H1 (cell line): ENCODE measurements around the gene SRGAP2. TPM values are rescaled to one million over a fixed set of nuclear protein-coding genes. Genes with fewer than 3 reads are reported as not detected.
"Not testable (repeated sequence)": the region's sequence is repeated elsewhere in the genome, so short reads cannot be mapped to it uniquely, and the experiment has no call there.

Experiments
- CTCF ChIA-PET: fragments of 300-600 bp; sonication (Branson Sonifier 250); formaldehyde crosslinking; loops from one replicate; lab custom pipeline; 2021; ENCODE audit not compliant: partially characterized antibody; lab: Charles Lee
- POLR2A ChIA-PET: fragments of 300-600 bp; sonication (Branson Sonifier 250); formaldehyde crosslinking; loops from one replicate; lab custom pipeline; 2021; ENCODE audit warnings: inconsistent platforms; ENCODE audit not compliant: partially characterized antibody; lab: Charles Lee
- DNase-seq, 2 experiments: peaks; one replicate each; pipeline versions ENCODE4 v3.0.0 to v3.0.0-alpha.2; 2010 to 2022; ENCODE audit warnings: low spot score in 2 of 2, low read depth in 1 of 2, mixed read lengths in 1 of 2
- FAIRE-seq: peaks from 2 replicates; lab custom pipeline; 2011; peaks lifted over from hg19 to GRCh38; lab: Jason Lieb, UNC
- H2AFZ ChIP-seq: 2 replicates; pipeline ENCODE4 v1.8.1; 2012; ENCODE audit warnings: low read length, inconsistent platforms
- H2AK5ac ChIP-seq: 2 replicates; pipeline ENCODE4 v1.6.1; 2013; ENCODE audit warnings: low read depth, low read length
- H2BK120ac ChIP-seq: replicated peaks from 2 replicates; pipeline ENCODE3; 2013; ENCODE audit warnings: low read depth, low read length, inconsistent platforms
- H2BK12ac ChIP-seq: 2 replicates; pipeline ENCODE4 v1.6.1; 2013; ENCODE audit warnings: low read depth, low read length
- H2BK15ac ChIP-seq: 2 replicates; pipeline ENCODE4 v1.6.1; 2013; ENCODE audit warnings: low read length
- H2BK20ac ChIP-seq: 2 replicates; pipeline ENCODE4 v1.6.1; 2013; ENCODE audit warnings: low read length
- H2BK5ac ChIP-seq: 2 replicates; pipeline ENCODE4 v1.6.1; 2013; ENCODE audit warnings: low read depth, low read length
- H3K14ac ChIP-seq: 2 replicates; pipeline ENCODE4 v1.6.1; 2013; ENCODE audit warnings: inconsistent platforms; ENCODE audit not compliant: insufficient read length
- H3K18ac ChIP-seq: 2 replicates; pipeline ENCODE4 v1.6.1; 2013; ENCODE audit warnings: low read length; ENCODE audit errors: extremely low read depth
- H3K23ac ChIP-seq: 2 replicates; pipeline ENCODE4 v1.6.1; 2013; ENCODE audit warnings: inconsistent platforms; ENCODE audit not compliant: insufficient read length
- H3K23me2 ChIP-seq: 2 replicates; pipeline ENCODE4 v1.6.1; 2013; ENCODE audit warnings: low read depth, low read length
- H3K27ac ChIP-seq: 2 replicates; pipeline ENCODE4 v1.6.1; 2011; ENCODE audit warnings: low read depth, low read length, inconsistent platforms
- H3K27me3 ChIP-seq, 4 experiments: replicated peaks in 1 of 4; 1 replicate in 1 of 4; 2 replicates in 3 of 4; pipeline versions ENCODE4 v1.6.1 to v1.8.1; 2011 to 2013; ENCODE audit warnings: low read length in 3 of 4, mild to moderate bottlenecking in 3 of 4, inconsistent platforms in 2 of 4, mixed read lengths in 2 of 4, moderate library complexity in 1 of 4; ENCODE audit not compliant: control insufficient read depth in 3 of 4, insufficient read depth in 3 of 4; ENCODE audit errors: extremely low read depth in 1 of 4
- H3K36me3 ChIP-seq, 4 experiments: 2 replicates each; pipeline versions ENCODE4 v1.6.1 to v1.8.1; 2011 to 2013; ENCODE audit warnings: mild to moderate bottlenecking in 4 of 4, low read length in 3 of 4, moderate library complexity in 2 of 4, control low read depth in 1 of 4, inconsistent platforms in 1 of 4; ENCODE audit not compliant: insufficient read depth in 4 of 4, control insufficient read depth in 2 of 4
- H3K4ac ChIP-seq: replicated peaks from 2 replicates; pipeline ENCODE3; 2013; ENCODE audit warnings: low read length, low read depth, mixed read lengths, inconsistent platforms; ENCODE audit not compliant: insufficient read length
- H3K4me1 ChIP-seq, 4 experiments: replicated peaks in 1 of 4; 1 replicate in 1 of 4; 2 replicates in 3 of 4; pipeline versions ENCODE4 v1.6.1 to v1.8.1; 2011 to 2013; ENCODE audit warnings: low read length in 3 of 4, inconsistent platforms in 2 of 4, mixed read lengths in 1 of 4; ENCODE audit not compliant: insufficient read depth in 4 of 4, control insufficient read depth in 3 of 4
- H3K4me2 ChIP-seq, 2 experiments: 2 replicates each; pipeline versions ENCODE4 v1.6.1 to v1.8.1; 2011 to 2013; ENCODE audit warnings: low read depth in 2 of 2, low read length in 2 of 2, control low read depth in 1 of 2, inconsistent platforms in 1 of 2, mild to moderate bottlenecking in 1 of 2; ENCODE audit not compliant: insufficient read depth in 1 of 2
- H3K4me3 ChIP-seq, 4 experiments: fragments of 200-600, 300-600 bp in 1 of 4; sonication (generic), shearing (Covaris generic), sonication (Bioruptor Twin) in 1 of 4; 2 replicates each; pipeline versions ENCODE4 v1.5.1 to v1.8.1; 2011 to 2016; ENCODE audit warnings: low read length in 4 of 4, low read depth in 3 of 4, control low read depth in 2 of 4, inconsistent platforms in 2 of 4, mild to moderate bottlenecking in 2 of 4, mixed read lengths in 1 of 4, moderate library complexity in 1 of 4; ENCODE audit not compliant: insufficient read depth in 2 of 4; ENCODE audit errors: extremely low read depth in 1 of 4
- H3K56ac ChIP-seq: replicated peaks from 2 replicates; pipeline ENCODE3; 2013; ENCODE audit warnings: low read depth, mild to moderate bottlenecking, mixed read lengths, low read length, inconsistent platforms; ENCODE audit not compliant: insufficient read length
- H3K79me1 ChIP-seq: 2 replicates; pipeline ENCODE4 v1.6.1; 2013; ENCODE audit warnings: low read depth, low read length, control low read depth
- H3K79me2 ChIP-seq, 2 experiments: 2 replicates each; pipeline versions ENCODE4 v1.6.1 to v1.8.1; 2012 to 2013; ENCODE audit warnings: low read length in 2 of 2, mild to moderate bottlenecking in 2 of 2, inconsistent platforms in 1 of 2; ENCODE audit not compliant: insufficient read depth in 2 of 2, control insufficient read depth in 1 of 2
- H3K9ac ChIP-seq, 4 experiments: replicated peaks in 1 of 4; 1 replicate in 1 of 4; 2 replicates in 3 of 4; pipeline versions ENCODE4 v1.6.1 to v1.8.1; 2011 to 2013; ENCODE audit warnings: low read depth in 3 of 4, low read length in 3 of 4, control low read depth in 2 of 4, mild to moderate bottlenecking in 2 of 4, moderate library complexity in 2 of 4, inconsistent platforms in 1 of 4; ENCODE audit errors: extremely low read depth in 1 of 4
- H3K9me3 ChIP-seq, 2 experiments: 2 replicates each; pipeline versions ENCODE4 v1.6.1 to v1.8.1; 2012 to 2013; ENCODE audit warnings: mild to moderate bottlenecking in 2 of 2, moderate library complexity in 2 of 2, control low read depth in 1 of 2, inconsistent platforms in 1 of 2, low read depth in 1 of 2, low read length in 1 of 2, mixed read lengths in 1 of 2; ENCODE audit not compliant: insufficient read depth in 2 of 2
- H4K20me1 ChIP-seq, 2 experiments: replicated peaks in 1 of 2; 2 replicates each; pipeline versions ENCODE3 to v1.8.1; 2011 to 2013; ENCODE audit warnings: inconsistent platforms in 2 of 2, low read length in 2 of 2, mild to moderate bottlenecking in 1 of 2; ENCODE audit not compliant: insufficient read depth in 2 of 2, control insufficient read depth in 1 of 2
- H4K5ac ChIP-seq: 2 replicates; pipeline ENCODE4 v1.6.1; 2013; ENCODE audit warnings: low read length, low read depth, mixed read lengths, inconsistent platforms; ENCODE audit not compliant: insufficient read length
- H4K8ac ChIP-seq: 2 replicates; pipeline ENCODE4 v1.8.0; 2013; ENCODE audit warnings: mild to moderate bottlenecking, moderate library complexity, low read length, inconsistent platforms; ENCODE audit not compliant: insufficient read depth; ENCODE audit errors: extremely low read depth
- H4K91ac ChIP-seq: replicated peaks from 2 replicates; pipeline ENCODE3; 2013; ENCODE audit warnings: low read length, mixed read lengths, inconsistent platforms; ENCODE audit not compliant: insufficient read length
- WGBS, 2 experiments: shearing (Covaris generic) in 1 of 2; methylation state at CpG; one replicate each; pipeline versions ENCODE4 v1.1.6 to v1.1.7; 2013 to 2015; ENCODE audit warnings: low lambda C conversion rate in 2 of 2, mixed read lengths in 2 of 2, inconsistent platforms in 1 of 2, low coverage in 1 of 2, missing lambda C conversion rate in 1 of 2; ENCODE audit not compliant: insufficient replicate concordance in 2 of 2, insufficient coverage in 1 of 2, insufficient read length in 1 of 2; ENCODE audit errors: extremely low coverage in 1 of 2, missing lambda C conversion rate in 1 of 2; 5-methylcytosine and 5-hydroxymethylcytosine counted together
- polyA plus RNA-seq, 7 experiments: library from polyadenylated mRNA; depleted of rRNA in 3 of 7; stranded (reverse) in 5 of 7; unstranded in 2 of 7; fragments of >200 nt in 5 of 7; fragments of 200-250 nt in 2 of 7; gene quantifications; 1 replicate in 5 of 7; 2 replicates in 1 of 7; 4 replicates in 1 of 7; pipeline versions ENCODE4 v1.2.1 to v1.2.3, GENCODE V29; 2011 to 2013; ENCODE audit warnings: missing spikeins in 2 of 7, mixed read lengths in 2 of 7
- total RNA-seq: library from RNA; stranded (reverse); fragmentation: NEBNext Ultra II Directional; extraction: Animal tissue kit (Norgen Biotek cat#: 25700); gene quantifications from 2 replicates; pipeline ENCODE4 v1.2.1, GENCODE V29; 2021

SRGAP2 gene
- total and polyA plus RNA-seq, 2 of the 8 experiments (the other 6 are each of a cell fraction or from before 2014, with no cell fraction given), result 10.8 to 54.0 TPM

- H3K18ac ChIP-seq, H4K5ac ChIP-seq, CTCF ChIA-PET, H3K36me3 ChIP-seq, H3K23ac ChIP-seq, H3K4me1 ChIP-seq, H3K9ac ChIP-seq, H3K56ac ChIP-seq, H4K91ac ChIP-seq, H3K23me2 ChIP-seq, H4K20me1 ChIP-seq, H3K79me1 ChIP-seq, H2AK5ac ChIP-seq, H3K14ac ChIP-seq, H3K27ac ChIP-seq, H3K4me3 ChIP-seq, H2BK120ac ChIP-seq, H2AFZ ChIP-seq, H3K4me2 ChIP-seq, H3K27me3 ChIP-seq, H2BK20ac ChIP-seq, DNase-seq, H2BK15ac ChIP-seq, H3K79me2 ChIP-seq, POLR2A ChIA-PET, H3K4ac ChIP-seq, H3K9me3 ChIP-seq, H2BK5ac ChIP-seq, FAIRE-seq, H4K8ac ChIP-seq, H2BK12ac ChIP-seq: not testable (repeated sequence)
- WGBS, 2 experiments, result 98% methylated on average over 2 of the region's 4 CpGs; no CpG with 5 or more reads in 1 of the 2 experiments
Observed at GRCh38 chr1:206186826-206187225, 16.5 kb upstream of the SRGAP2 start.

- H3K9me3 ChIP-seq, H3K23me2 ChIP-seq, H2AFZ ChIP-seq, H3K4ac ChIP-seq, H3K27ac ChIP-seq, H2BK120ac ChIP-seq, H4K20me1 ChIP-seq, FAIRE-seq, H3K14ac ChIP-seq, H2BK20ac ChIP-seq, H3K9ac ChIP-seq, H2BK12ac ChIP-seq, DNase-seq, H3K18ac ChIP-seq, CTCF ChIA-PET, H3K79me2 ChIP-seq, H2BK15ac ChIP-seq, H4K8ac ChIP-seq, H4K91ac ChIP-seq, H3K79me1 ChIP-seq, H3K27me3 ChIP-seq, H2BK5ac ChIP-seq, H4K5ac ChIP-seq, POLR2A ChIA-PET, H3K4me2 ChIP-seq, H3K4me3 ChIP-seq, H2AK5ac ChIP-seq, H3K4me1 ChIP-seq, H3K23ac ChIP-seq, H3K56ac ChIP-seq, H3K36me3 ChIP-seq: not testable (repeated sequence)
- no CpG with 5 or more reads among the region's 2 CpGs for WGBS, 2 experiments
Observed at GRCh38 chr1:206195182-206195581, 8.2 kb upstream of the SRGAP2 start.
